Adrenal gland (tissue), 5 donors: ENCODE measurements around the gene TMEM270.

Experiments used
- CTCF ChIP-seq, 6 experiments: fragments of 450-650 bp in 4 of 6; fragments of 200-600 bp in 2 of 6; sonication (generic) in 1 of 6; IDR thresholded peaks; 1 replicate in 5 of 6; 2 replicates in 1 of 6; pipeline versions ENCODE4 v1.5.1 to v1.8.0; 2016 to 2021; ENCODE audit warnings: antibody characterized with exemption in 6 of 6, mild to moderate bottlenecking in 2 of 6, moderate library complexity in 1 of 6
- POLR2A ChIP-seq, 2 donors: fragments of 450-650 bp; IDR thresholded peaks; one replicate each; pipeline ENCODE4 v1.6.1; 2017; ENCODE audit warnings: antibody characterized with exemption in 2 of 2, mild to moderate bottlenecking in 2 of 2, moderate library complexity in 1 of 2
- donor health status: DM: no; HTN: no; CAD: no.

GRCh38 chr7:73833251-73833919 lies 27.6 kb upstream of the TMEM270 start:
- TF ChIP-seq CTCF (IDR thresholded peaks at IDR 0.05) (no peak), POLR2A (IDR thresholded peaks at IDR 0.05) (no peak)
